ENCODE measurements around the gene MCF2L. TPM values are rescaled to one million over a fixed set of nuclear protein-coding genes. Genes with fewer than 3 reads are reported as not detected.

The MCF2L gene
- total RNA-seq, 1 experiment from 2014 or later = 9.5 TPM

- ChIA-PET POLR2A (ENCODE audit: low non-redundant PET) (no interaction called here), CTCF (no interaction called here)
- intact Hi-C loops (cut with micrococcal nuclease; ENCODE audit: unreplicated experiment) = no loop called here
- no peak overlapping the region for H3K27ac ChIP-seq (ENCODE audit: low read depth, low read length, poor library complexity, severe bottlenecking)
- H3K4me3 ChIP-seq (ENCODE audit: low read depth, low read length, poor library complexity, severe bottlenecking) = no peak overlapping the region
- H3K36me3 ChIP-seq (ENCODE audit: insufficient read depth, low read length, poor library complexity, severe bottlenecking) = no peaks in the 10 kb centered on the region
- peaks cover 6% of the 10 kb centered on the region for H3K27me3 ChIP-seq (replicated peaks; ENCODE audit: insufficient read depth, low read depth, low read length, poor library complexity)
- no TSS peak for BruUV-seq (replicated peaks)
- no peaks in the 10 kb centered on the region for H3K9me3 ChIP-seq (ENCODE audit: low read depth, low read length, poor library complexity, severe bottlenecking)
- TF ChIP-seq CTCF (conservative IDR thresholded peaks at IDR 0.05; ENCODE audit: low read depth, low read length) = no peak
- TF ChIP-seq EZH2 (IDR thresholded peaks at IDR 0.05; ENCODE audit: borderline replicate concordance, low read depth, low read length, poor library complexity, severe bottlenecking) = no peak
- DNase-seq (ENCODE audit: low spot score) = no peak
- H3K4me1 ChIP-seq (ENCODE audit: insufficient read depth, low read length, poor library complexity, severe bottlenecking) = no peaks in the 10 kb centered on the region
Observed at GRCh38 chr13:113115363-113116205, 146.6 kb downstream of the MCF2L start.

DNA sequence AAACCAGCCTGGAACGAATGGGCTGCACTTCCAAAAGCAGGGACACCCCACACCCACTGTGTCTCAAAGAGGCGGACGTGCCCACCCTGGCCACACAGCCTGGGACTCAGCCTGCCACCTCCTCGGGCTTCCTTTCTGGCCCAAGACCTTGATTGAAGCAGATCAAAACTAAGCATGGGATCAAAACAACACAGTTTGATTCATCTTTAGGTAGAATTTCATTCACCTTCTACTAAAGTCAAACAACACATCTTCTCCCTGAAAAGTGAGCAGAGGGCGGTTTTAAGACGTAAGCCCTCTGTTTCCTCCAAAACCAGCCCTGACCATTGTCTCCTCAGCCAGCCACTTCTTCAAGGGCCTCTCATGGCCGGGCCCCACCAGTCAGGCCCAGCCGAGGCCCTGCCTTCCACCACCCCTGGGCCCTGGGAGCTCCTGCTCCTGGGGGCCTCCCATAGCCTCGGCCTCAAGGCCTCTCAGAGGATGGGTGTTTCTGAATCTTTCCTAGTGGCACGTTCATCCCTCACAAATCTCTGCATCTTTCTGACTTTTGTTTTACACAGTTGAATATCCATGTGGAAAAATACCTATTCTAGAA lies 147.3 kb downstream of the MCF2L start:
- intact Hi-C loops (cut with micrococcal nuclease; ENCODE audit: unreplicated experiment) = no loop called here
- no peak for TF ChIP-seq CTCF (conservative IDR thresholded peaks at IDR 0.05; ENCODE audit: low read depth, low read length)
- no peaks in the 10 kb centered on the region for H3K9me3 ChIP-seq (ENCODE audit: low read depth, low read length, poor library complexity, severe bottlenecking)
- H3K4me1 ChIP-seq (ENCODE audit: insufficient read depth, low read length, poor library complexity, severe bottlenecking) = no peaks in the 10 kb centered on the region
- POLR2A ChIA-PET (ENCODE audit: low non-redundant PET) = no interaction called here
- no TSS peak for BruUV-seq (replicated peaks)
- CTCF ChIA-PET = no interaction called here
- H3K36me3 ChIP-seq (ENCODE audit: insufficient read depth, low read length, poor library complexity, severe bottlenecking) = no peaks in the 10 kb centered on the region
- no peak overlapping the region for H3K27ac ChIP-seq (ENCODE audit: low read depth, low read length, poor library complexity, severe bottlenecking)
- DNase-seq (ENCODE audit: low spot score) = no peak
- no peak overlapping the region for H3K4me3 ChIP-seq (ENCODE audit: low read depth, low read length, poor library complexity, severe bottlenecking)
- no peaks in the 10 kb centered on the region for H3K27me3 ChIP-seq (replicated peaks; ENCODE audit: insufficient read depth, low read depth, low read length, poor library complexity)

- ChIA-PET CTCF (no interaction called here), POLR2A (ENCODE audit: low non-redundant PET) (no interaction called here)
- DNase-seq (ENCODE audit: low spot score) = no peak
- intact Hi-C loops (cut with micrococcal nuclease; ENCODE audit: unreplicated experiment) = no loop called here
- Histone ChIP-seq H3K27ac (ENCODE audit: low read depth, low read length, poor library complexity, severe bottlenecking) (no peak overlapping the region), H3K4me1 (ENCODE audit: insufficient read depth, low read length, poor library complexity, severe bottlenecking) (no peaks in the 10 kb centered on the region), H3K4me3 (ENCODE audit: low read depth, low read length, poor library complexity, severe bottlenecking) (no peak overlapping the region), H3K9me3 (ENCODE audit: low read depth, low read length, poor library complexity, severe bottlenecking) (no peaks in the 10 kb centered on the region), H3K27me3 (replicated peaks; ENCODE audit: insufficient read depth, low read depth, low read length, poor library complexity) (no peaks in the 10 kb centered on the region), H3K36me3 (ENCODE audit: insufficient read depth, low read length, poor library complexity, severe bottlenecking) (no peaks in the 10 kb centered on the region)
- no TSS peak for BruUV-seq (replicated peaks)
- TF ChIP-seq EZH2 (IDR thresholded peaks at IDR 0.05; ENCODE audit: borderline replicate concordance, low read depth, low read length, poor library complexity, severe bottlenecking) (no peak), CTCF (conservative IDR thresholded peaks at IDR 0.05; ENCODE audit: low read depth, low read length) (no peak)
Observed at GRCh38 chr13:113116871-113117271, 147.9 kb downstream of the MCF2L start.
